Inflammatory macrophage (primary cell): ENCODE results near the gene ZNF804B.

Experiments
- DNase-seq, 2 donors: peaks; one replicate each; pipeline ENCODE4 v3.0.0-alpha.2; 2020 to 2022

Gene ZNF804B

GRCh38 chr7:88985295-88985694, 225.8 kb downstream of the ZNF804B start:
- DNase-seq = no peak

GRCh38 chr7:89001306-89001705, 241.8 kb downstream of the ZNF804B start:
- no peak for DNase-seq

DNA sequence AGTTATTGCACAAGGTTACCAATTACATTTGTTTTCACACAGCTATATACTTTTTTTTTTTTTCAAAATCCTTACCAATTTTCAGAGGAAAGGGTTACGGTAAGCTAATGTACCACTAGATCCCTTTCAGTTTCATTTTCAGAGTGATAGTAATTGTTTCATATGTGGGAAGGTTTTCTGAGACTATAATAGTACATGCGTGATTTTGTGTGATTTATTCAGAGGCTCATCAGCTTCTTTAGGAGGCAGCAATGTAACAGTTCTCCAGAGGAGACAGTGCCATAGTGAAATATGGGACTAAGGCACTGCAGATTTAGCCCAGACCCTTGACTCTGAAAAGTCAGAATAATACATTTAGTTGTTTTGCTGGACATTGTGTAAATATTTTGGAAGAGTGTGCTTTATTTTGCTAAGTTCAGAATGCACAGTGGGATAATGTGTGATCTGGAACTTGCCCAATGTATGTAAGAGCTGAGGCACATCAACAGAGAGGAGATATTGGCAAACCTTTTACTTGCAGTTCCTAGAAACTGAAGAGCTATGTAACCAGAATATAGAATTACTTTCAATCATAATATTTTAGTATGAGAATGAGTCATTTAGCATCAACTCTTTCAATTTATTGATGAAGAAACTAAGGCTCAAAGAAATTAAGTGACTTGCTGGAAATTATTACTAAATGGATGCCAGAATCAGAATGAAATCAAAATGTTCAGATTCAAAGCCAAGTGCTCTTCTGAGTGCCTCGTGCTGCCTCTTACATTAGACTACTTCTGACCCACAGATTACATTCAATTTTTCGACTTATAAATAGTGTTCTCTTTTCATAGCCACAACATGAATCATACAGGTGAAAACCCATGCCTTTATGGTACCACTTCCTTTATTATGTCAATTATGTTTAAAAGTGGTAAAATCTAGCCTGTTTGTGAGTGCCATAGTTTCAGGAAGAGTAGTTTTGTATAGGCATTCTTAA, 243.8 kb downstream of the ZNF804B start:
- no peak for DNase-seq

DNA sequence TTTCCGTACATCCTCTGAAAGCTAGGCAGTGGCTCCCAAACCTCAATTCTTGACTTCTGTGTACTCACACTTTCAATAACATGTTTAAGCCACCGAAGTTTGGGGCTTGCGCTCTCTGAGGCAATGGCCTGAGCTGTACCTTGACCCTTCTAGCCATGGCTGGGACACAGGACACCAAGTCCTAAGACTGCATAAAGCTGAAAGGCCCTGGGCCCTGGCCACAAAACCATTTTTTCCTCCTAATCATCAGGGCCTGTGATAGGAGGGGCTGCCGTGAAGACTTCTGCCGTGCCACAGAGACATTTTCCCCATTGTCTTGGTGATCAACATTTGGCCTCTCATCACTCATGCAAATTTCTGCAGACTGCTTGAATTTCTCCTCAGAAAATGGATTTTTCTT, 252.5 kb downstream of the ZNF804B start:
- no peak for DNase-seq

DNA sequence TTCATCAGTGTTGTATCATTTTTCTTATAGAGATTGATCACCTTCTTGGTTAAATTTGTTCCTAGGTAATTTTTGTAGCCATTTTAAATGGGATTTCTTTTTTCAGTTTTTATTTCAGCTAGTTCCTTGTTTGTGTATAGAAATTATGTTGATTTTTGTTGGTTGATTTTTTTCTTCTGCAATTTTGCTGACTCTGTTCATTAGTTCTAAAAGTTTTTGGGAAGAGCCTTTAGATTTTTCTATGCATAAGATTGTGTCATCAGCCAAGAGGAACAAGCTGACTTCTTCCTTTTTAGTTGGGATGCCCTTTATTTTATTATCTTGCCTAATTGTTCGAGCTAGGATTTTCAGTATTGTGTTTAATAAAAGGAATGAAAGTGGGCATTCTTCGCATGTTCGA, 258.2 kb downstream of the ZNF804B start:
- peak; percentile 6 to 52 for DNase-seq

DNA sequence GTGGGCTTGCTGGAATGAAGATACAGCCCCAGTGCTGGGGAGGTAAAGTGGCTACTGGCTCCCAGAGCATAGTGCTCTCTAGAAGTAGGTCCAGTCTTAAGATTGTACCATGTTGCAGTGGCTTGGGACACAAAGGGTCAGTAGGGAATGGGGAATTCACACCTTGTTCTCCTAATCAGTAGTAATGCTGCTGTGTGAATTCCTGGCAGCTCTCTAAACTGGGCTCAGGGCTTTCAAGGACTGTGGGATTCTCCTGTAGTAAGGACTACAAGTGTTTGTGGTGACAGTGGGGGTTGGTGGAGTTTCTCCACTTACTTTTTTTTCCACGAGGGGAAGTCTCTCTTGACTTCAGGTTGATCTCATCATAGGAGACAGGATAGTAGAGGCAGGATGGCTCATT, 262.2 kb downstream of the ZNF804B start:
- no peak for DNase-seq

- DNase-seq = no peak
These were observed 263.7 kb downstream of the ZNF804B start for GRCh38 chr7:89023206-89023605.

DNA sequence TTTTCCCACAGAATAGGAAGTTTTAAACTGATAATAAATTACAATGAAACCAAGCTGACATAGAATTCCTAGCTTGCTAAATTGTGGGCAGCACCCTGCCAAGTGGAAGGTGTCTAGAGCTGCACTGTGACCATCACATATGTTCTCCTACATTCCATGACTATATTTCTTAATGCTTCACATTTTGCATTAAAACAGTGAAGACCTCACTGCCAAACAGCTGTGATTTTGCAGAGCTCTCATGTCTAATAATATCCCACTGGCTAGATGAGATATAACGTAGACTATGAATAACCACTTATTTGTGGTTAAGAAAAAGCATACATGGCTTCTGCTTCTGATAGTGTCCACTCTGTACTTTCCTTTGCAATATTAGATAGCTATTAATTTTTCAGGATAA, 264.4 kb downstream of the ZNF804B start:
- no peak for DNase-seq

- DNase-seq = no peak
These were observed 268.3 kb downstream of the ZNF804B start for GRCh38 chr7:89027781-89028180.

- no peak for DNase-seq
These were observed 268.8 kb downstream of the ZNF804B start for GRCh38 chr7:89028319-89028718.

DNA sequence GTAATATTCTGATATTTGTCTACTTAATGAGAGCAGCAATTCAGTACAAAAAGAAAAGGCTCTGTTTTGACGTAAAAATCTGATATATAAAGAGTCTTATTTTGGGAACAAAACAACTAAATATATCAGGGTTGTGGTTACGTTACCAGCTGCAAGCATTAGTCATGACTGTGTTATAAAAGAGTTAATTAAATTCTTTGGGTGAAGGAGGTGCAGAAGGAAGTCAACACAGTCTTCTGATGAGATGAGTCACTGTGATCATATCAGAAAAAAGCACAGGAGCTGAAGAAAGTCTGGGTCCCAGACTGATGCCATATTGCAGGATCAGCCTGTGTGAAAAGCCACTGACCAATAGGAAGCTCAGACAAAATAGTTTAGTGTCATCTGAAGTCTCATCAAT, 270.4 kb downstream of the ZNF804B start:
- DNase-seq = peak; percentile 1 to 7

- no peak for DNase-seq
These were observed 281.7 kb downstream of the ZNF804B start for GRCh38 chr7:89041240-89041639.

DNA sequence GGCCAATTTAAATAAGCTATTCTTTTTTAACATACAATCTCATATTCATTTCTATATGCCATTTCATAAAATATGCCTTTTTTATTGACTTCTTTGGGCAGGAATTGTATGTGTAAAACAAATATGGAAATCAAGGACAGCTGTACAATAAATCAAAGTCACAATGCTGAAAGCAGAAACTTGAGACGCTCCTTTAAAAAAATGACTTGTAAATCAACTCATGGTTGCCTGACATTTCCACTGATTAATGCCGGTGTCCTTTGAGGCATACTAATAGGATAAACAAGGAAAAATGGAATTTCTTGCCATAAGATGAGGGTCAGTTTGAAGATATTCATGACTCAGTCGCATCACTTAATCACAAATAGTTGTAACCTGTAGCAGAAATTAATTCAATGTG, 283.4 kb downstream of the ZNF804B start:
- no peak for DNase-seq

DNA sequence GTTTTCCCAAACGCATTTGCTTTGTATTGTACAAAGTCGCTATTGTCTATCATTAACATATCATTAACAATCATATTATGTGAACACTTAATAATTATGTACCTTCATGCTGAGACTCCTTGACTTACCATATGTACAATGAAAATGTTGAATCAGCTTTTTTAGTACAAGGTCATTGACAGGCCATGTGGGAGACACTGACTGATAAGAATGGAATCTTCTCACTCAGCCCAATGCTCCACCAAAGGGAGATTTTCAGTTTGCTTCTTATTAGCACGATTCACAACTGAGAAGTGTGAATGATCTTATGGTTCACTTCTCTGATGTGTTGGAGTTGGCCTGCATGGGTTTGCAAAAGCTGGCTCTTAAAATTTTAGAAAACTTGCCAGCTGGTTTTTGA, 289.5 kb downstream of the ZNF804B start:
- no peak for DNase-seq

- DNase-seq = no peak
These were observed 293.6 kb downstream of the ZNF804B start for GRCh38 chr7:89053130-89053529.

DNA sequence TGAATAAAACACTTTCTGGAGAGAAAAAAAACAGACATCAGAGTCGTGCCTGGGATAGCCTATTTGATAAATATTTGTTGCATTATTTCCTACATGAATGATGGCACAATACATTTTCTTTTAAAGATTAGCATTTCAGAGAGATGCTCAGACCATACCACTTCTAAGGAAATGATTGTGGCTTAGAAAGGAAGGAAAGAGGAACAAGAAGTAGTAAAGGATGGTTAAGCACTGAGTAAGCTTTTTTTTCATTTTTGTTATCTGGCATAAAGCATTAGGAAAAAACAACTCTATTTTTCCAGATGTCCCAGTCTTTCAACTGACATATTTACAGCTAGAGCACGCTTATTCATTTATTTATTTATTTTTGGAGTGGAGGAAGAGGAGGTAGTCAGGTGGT, 294.9 kb downstream of the ZNF804B start:
- no peak for DNase-seq

DNA sequence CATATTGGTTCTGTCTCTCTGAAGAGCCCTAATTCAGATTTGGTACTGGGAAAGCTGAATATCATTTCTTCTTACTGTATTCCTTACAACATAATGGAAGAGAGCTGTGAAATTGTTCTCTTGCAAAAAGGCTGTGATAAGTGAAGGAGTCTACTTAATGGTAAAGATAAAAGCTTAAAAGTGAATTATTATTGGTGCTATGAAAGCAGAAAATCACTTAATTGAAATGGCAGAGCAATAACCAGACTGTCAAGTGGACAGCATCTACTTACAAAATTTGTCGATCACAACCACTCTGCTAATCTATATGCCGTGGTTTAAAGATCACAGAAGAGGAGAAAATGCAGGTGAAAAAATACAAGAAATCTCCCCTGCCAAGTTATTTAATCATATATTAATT, 300.7 kb downstream of the ZNF804B start:
- no peak for DNase-seq

DNA sequence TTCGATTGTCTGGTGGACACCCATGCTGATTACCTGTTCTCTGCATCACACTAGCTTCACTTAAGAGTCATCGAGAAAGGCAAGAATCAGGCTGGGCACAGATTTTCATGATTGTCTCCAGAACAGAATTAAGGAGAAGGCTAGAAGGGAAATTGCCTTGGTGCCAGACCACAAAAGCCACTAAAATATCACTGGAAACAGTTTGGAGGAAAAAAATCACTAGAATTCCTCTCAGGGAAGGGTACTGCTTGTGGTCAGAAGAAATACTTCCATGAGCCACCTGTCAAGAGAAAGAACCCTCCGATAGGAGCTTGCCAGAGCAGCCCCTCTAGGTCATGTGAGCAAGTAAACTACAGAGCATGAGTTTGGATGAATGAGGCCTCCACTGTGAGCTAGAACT, 305.3 kb downstream of the ZNF804B start:
- no peak for DNase-seq

- no peak for DNase-seq
These were observed 307.5 kb downstream of the ZNF804B start for GRCh38 chr7:89067048-89067447.

GRCh38 chr7:89072081-89072480, 312.6 kb downstream of the ZNF804B start:
- peak in 1 of 2 donors; percentile 13 for DNase-seq

- DNase-seq = peak; percentile 67 to 70
These were observed 314.3 kb downstream of the ZNF804B start for GRCh38 chr7:89073776-89074175.

GRCh38 chr7:89077992-89078391, 318.5 kb downstream of the ZNF804B start:
- no peak for DNase-seq

- DNase-seq = no peak
These were observed 326.1 kb downstream of the ZNF804B start for GRCh38 chr7:89085580-89085979.

DNA sequence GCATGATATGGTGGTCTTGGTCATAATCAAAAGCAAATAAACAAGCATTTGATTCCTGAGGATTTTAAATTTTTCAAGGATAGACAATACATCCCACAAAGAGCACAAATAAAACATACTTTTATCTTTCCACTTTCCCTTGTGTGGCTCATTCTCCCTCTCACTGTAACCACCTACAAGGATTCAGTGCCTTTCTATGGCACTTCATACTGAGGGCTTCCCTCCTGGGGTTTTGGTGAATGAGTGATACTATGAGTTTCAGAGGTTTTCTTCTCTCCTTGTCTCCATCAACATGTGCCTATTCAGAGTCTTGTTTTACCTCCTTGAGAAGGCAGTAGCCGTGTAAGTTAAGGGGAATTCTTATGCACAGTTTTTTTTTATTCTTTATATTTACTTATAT, 332.1 kb downstream of the ZNF804B start:
- DNase-seq = no peak

DNA sequence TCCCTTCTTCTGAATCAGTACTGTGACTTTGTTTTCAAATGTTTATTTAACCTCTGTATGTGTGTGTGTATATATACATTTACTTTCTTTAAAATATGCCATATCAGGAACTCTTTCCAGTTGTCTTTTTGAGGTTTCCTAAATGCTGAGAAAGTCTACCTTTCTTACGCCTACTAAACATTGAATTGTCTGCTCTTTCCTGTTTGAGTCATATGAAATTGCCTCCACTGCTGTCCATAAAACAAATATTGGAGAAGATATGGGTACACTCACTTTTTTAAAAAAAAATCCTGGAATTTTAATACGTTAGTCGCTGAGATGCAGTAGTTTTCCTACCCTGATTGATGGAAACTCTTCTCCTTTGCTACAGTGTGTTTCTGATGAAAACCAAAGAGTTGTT, 334.8 kb downstream of the ZNF804B start:
- no peak for DNase-seq
